ENCODE measurements around the gene CREB3L2.

The CREB3L2 gene

DNA sequence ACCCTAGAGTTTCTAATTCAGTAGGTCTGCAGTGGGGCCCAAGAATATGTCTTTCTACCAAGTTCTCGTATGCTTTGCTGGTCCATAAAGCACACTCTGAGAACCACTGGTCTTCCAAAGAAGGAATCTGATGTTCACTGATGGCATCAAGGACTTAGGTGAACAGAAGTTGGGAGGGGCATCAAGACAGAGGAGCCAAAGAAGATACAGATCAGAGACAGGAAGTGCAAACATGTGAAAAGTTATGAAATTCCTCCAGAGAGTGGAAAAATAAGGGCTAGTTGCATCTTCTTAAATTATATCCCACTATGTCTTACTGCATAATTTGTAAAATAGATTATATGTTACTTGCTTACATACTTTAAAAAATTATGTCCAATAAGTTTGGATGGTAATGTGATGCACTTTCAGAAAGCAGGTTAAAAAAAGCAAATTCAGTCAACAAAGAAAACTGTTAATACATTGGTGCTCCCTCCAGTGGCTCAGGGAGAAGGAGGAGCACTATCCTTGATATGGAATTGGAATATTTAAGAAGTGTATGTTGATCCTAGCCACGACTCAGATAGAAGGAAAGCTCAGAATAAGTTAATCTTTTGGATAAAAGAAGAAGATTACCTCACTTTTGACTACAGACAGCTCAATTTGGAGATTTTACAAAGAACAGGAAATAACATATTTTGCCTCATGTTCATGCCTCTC lies 35.8 kb downstream of the CREB3L2 start:
- Histone ChIP-seq H3K27ac (ENCODE audit: low read depth, low read length) (no peak overlapping the region), H3K4me3 (ENCODE audit: low read depth in 1 of 2, low read length in 2 of 2) (no peak overlapping the region), H3K9me3 (ENCODE audit: control insufficient read depth in 1 of 2, low read length in 2 of 2) (no peaks in the 10 kb centered on the region), H3K27me3 (ENCODE audit: control insufficient read depth in 1 of 2, insufficient read depth in 2 of 2, low read length in 2 of 2) (no peaks in the 10 kb centered on the region), H3K4me1 (ENCODE audit: control insufficient read depth in 1 of 2, insufficient read depth in 2 of 2, low read length in 2 of 2) (peaks cover 7 to 23% of the 10 kb centered on the region in 2 donors), H3K36me3 (ENCODE audit: control insufficient read depth in 1 of 2, insufficient read depth in 2 of 2, low read length in 2 of 2) (no peaks in the 10 kb centered on the region), H3K9ac (ENCODE audit: low read depth in 1 of 2, low read length in 2 of 2) (no peak overlapping the region)

DNA sequence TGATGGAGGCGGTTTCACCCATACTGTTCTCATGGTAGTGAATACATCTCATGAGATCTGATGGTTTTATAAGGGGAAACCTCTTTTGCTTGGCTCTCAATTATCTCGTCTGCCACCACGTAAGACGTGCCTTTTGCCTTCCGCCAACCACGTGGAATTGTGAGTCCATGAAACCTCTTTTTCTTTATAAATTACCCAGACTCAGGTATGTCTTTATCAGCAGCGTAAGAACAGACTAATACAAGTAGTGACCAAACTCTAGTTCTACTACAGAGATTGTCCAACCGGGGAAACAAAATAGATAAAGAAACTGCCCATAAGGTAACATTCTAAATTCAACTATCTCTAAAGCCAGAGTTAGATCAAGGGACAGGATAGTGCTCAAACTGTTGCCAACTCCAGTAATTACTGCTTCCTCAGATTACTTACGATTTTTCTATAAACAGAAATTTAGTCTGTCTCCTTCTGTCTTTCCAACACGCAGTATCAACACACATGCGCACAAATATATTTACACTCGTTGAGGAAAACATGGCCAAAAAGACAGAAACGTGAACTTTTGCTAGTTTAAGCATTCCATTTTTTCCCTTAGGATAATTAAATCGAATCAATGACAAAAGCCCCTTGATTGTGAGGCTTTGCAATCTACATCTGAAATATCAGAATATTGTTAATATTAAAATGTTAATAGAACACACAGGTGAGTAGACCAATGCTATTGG lies 36.9 kb downstream of the CREB3L2 start:
- H3K27ac ChIP-seq (ENCODE audit: low read depth, low read length) = no peak overlapping the region
- H3K4me1 ChIP-seq (ENCODE audit: control insufficient read depth in 1 of 2, insufficient read depth in 2 of 2, low read length in 2 of 2) = peaks cover 7 to 23% of the 10 kb centered on the region in 2 donors
- no peaks in the 10 kb centered on the region for H3K9me3 ChIP-seq (ENCODE audit: control insufficient read depth in 1 of 2, low read length in 2 of 2)
- H3K4me3 ChIP-seq (ENCODE audit: low read depth in 1 of 2, low read length in 2 of 2) = no peak overlapping the region
- no peak overlapping the region for H3K9ac ChIP-seq (ENCODE audit: low read depth in 1 of 2, low read length in 2 of 2)
- no peaks in the 10 kb centered on the region for H3K27me3 ChIP-seq (ENCODE audit: control insufficient read depth in 1 of 2, insufficient read depth in 2 of 2, low read length in 2 of 2)
- H3K36me3 ChIP-seq (ENCODE audit: control insufficient read depth in 1 of 2, insufficient read depth in 2 of 2, low read length in 2 of 2) = no peaks in the 10 kb centered on the region

DNA sequence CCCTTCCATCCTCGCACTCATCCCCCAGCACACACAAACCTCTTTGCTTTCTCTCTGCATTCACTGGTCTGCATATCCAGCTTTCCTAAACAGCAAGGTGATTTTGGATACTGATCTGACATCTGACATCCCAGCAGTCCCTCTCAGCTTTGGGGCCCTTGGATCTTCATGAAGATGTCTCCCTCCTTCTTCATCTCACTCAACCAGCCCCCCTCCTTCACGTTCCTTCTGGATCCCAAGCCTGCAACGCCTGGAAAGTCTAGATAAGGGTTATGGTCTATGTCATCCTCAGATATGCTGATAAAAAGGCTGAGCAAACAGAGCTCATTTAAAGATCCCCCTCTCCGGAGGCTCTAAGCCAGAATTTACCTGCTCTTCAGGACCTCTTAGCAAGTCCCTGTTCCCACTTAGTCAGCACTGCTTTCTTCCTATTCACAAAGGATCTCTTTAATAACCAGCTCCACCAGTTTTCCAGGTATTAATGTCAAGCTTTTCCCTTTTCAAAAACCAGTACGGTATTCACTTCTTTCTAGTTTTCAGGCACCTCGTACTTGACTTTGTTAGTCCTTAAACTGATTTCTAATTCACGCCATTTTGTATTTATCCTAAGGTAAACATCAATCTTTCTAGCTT lies 38.9 kb downstream of the CREB3L2 start:
- peaks cover 0 to 2% of the 10 kb centered on the region in 2 donors for H3K36me3 ChIP-seq (ENCODE audit: control insufficient read depth in 1 of 2, insufficient read depth in 2 of 2, low read length in 2 of 2)
- no peaks in the 10 kb centered on the region for H3K27me3 ChIP-seq (ENCODE audit: control insufficient read depth in 1 of 2, insufficient read depth in 2 of 2, low read length in 2 of 2)
- H3K9ac ChIP-seq (ENCODE audit: low read depth in 1 of 2, low read length in 2 of 2) = no peak overlapping the region
- no peak overlapping the region for H3K27ac ChIP-seq (ENCODE audit: low read depth, low read length)
- H3K4me1 ChIP-seq (ENCODE audit: control insufficient read depth in 1 of 2, insufficient read depth in 2 of 2, low read length in 2 of 2) = peaks cover 7 to 23% of the 10 kb centered on the region in 2 donors
- H3K4me3 ChIP-seq (ENCODE audit: low read depth in 1 of 2, low read length in 2 of 2) = no peak overlapping the region
- no peaks in the 10 kb centered on the region for H3K9me3 ChIP-seq (ENCODE audit: control insufficient read depth in 1 of 2, low read length in 2 of 2)

GRCh38 chr7:137962491-137962874 lies 39.4 kb downstream of the CREB3L2 start:
- no peaks in the 10 kb centered on the region for H3K9me3 ChIP-seq (ENCODE audit: control insufficient read depth in 1 of 2, low read length in 2 of 2)
- no peak overlapping the region for H3K4me3 ChIP-seq (ENCODE audit: low read depth in 1 of 2, low read length in 2 of 2)
- H3K27ac ChIP-seq (ENCODE audit: low read depth, low read length) = no peak overlapping the region
- H3K27me3 ChIP-seq (ENCODE audit: control insufficient read depth in 1 of 2, insufficient read depth in 2 of 2, low read length in 2 of 2) = no peaks in the 10 kb centered on the region
- H3K4me1 ChIP-seq (ENCODE audit: control insufficient read depth in 1 of 2, insufficient read depth in 2 of 2, low read length in 2 of 2) = peaks cover 3 to 19% of the 10 kb centered on the region in 2 donors
- peaks cover 0 to 2% of the 10 kb centered on the region in 2 donors for H3K36me3 ChIP-seq (ENCODE audit: control insufficient read depth in 1 of 2, insufficient read depth in 2 of 2, low read length in 2 of 2)
- H3K9ac ChIP-seq (ENCODE audit: low read depth in 1 of 2, low read length in 2 of 2) = no peak overlapping the region

- Histone ChIP-seq H3K27me3 (ENCODE audit: control insufficient read depth in 1 of 2, insufficient read depth in 2 of 2, low read length in 2 of 2) (no peaks in the 10 kb centered on the region), H3K27ac (ENCODE audit: low read depth, low read length) (no peak overlapping the region), H3K36me3 (ENCODE audit: control insufficient read depth in 1 of 2, insufficient read depth in 2 of 2, low read length in 2 of 2) (peaks cover 0 to 2% of the 10 kb centered on the region in 2 donors), H3K9ac (ENCODE audit: low read depth in 1 of 2, low read length in 2 of 2) (no peak overlapping the region), H3K4me1 (ENCODE audit: control insufficient read depth in 1 of 2, insufficient read depth in 2 of 2, low read length in 2 of 2) (peaks cover 3 to 10% of the 10 kb centered on the region in 2 donors), H3K9me3 (ENCODE audit: control insufficient read depth in 1 of 2, low read length in 2 of 2) (no peaks in the 10 kb centered on the region), H3K4me3 (ENCODE audit: low read depth in 1 of 2, low read length in 2 of 2) (no peak overlapping the region)
These were observed 40.4 kb downstream of the CREB3L2 start for GRCh38 chr7:137961200-137962177.

- Histone ChIP-seq H3K4me3 (ENCODE audit: low read depth in 1 of 2, low read length in 2 of 2) (no peak overlapping the region), H3K36me3 (ENCODE audit: control insufficient read depth in 1 of 2, insufficient read depth in 2 of 2, low read length in 2 of 2) (peaks cover 0 to 2% of the 10 kb centered on the region in 2 donors), H3K9ac (ENCODE audit: low read depth in 1 of 2, low read length in 2 of 2) (no peak overlapping the region), H3K27me3 (ENCODE audit: control insufficient read depth in 1 of 2, insufficient read depth in 2 of 2, low read length in 2 of 2) (no peaks in the 10 kb centered on the region), H3K4me1 (ENCODE audit: control insufficient read depth in 1 of 2, insufficient read depth in 2 of 2, low read length in 2 of 2) (peaks cover 0 to 3% of the 10 kb centered on the region in 2 donors), H3K9me3 (ENCODE audit: control insufficient read depth in 1 of 2, low read length in 2 of 2) (no peaks in the 10 kb centered on the region), H3K27ac (ENCODE audit: low read depth, low read length) (no peak overlapping the region)
These were observed 41.9 kb downstream of the CREB3L2 start for GRCh38 chr7:137960020-137960419.

DNA sequence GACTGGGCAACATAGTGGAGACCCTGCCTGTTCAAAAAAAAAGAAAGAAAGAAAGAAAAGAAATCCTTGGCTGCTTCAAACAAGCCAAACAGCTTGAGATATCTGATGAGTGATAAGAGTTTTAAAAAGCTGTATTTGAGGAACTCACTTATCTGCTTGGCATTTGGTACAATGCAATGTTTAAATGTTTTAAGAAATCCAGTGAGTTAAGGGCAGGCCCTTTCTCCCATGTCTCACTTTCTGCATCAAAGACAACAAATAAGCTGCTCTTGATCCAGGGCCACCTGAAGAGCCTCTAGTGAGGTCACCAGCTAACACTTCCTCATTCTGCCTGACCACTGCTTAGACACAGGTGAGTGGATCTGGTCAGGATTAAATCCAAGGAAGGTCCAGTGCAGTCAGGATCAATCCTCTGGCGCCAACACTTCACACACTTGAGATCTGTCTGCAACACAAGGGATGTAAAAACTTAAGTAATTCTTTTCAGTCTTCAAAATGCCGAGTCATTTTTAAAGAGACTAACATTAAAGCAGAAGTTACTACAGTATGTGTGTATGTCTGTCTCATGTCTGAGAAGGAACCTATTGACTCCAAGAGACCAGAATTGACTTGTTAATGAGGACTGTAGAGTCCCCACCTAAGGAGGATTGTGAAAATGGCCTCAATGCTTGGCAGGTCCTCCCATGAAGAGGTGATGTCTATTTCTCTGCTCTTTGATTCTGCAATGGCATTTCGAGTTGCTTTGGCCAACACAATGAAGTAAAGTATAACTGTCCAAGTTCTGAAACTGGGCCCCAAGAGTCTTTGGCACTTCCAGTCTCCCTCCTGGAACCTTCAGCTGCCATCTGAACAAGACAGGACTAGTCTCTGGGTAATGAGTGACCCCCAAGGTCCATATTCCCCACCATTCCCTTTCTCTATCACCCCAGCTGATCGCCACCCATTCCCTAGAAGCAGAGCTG lies 43.1 kb downstream of the CREB3L2 start:
- Histone ChIP-seq H3K27ac (ENCODE audit: low read depth, low read length) (no peak overlapping the region), H3K27me3 (ENCODE audit: control insufficient read depth in 1 of 2, insufficient read depth in 2 of 2, low read length in 2 of 2) (no peaks in the 10 kb centered on the region), H3K9ac (ENCODE audit: low read depth in 1 of 2, low read length in 2 of 2) (no peak overlapping the region), H3K9me3 (ENCODE audit: control insufficient read depth in 1 of 2, low read length in 2 of 2) (no peaks in the 10 kb centered on the region), H3K4me1 (ENCODE audit: control insufficient read depth in 1 of 2, insufficient read depth in 2 of 2, low read length in 2 of 2) (peaks cover 10 to 12% of the 10 kb centered on the region in 2 donors), H3K4me3 (ENCODE audit: low read depth in 1 of 2, low read length in 2 of 2) (no peak overlapping the region), H3K36me3 (ENCODE audit: control insufficient read depth in 1 of 2, insufficient read depth in 2 of 2, low read length in 2 of 2) (peaks cover 0 to 2% of the 10 kb centered on the region in 2 donors)

DNA sequence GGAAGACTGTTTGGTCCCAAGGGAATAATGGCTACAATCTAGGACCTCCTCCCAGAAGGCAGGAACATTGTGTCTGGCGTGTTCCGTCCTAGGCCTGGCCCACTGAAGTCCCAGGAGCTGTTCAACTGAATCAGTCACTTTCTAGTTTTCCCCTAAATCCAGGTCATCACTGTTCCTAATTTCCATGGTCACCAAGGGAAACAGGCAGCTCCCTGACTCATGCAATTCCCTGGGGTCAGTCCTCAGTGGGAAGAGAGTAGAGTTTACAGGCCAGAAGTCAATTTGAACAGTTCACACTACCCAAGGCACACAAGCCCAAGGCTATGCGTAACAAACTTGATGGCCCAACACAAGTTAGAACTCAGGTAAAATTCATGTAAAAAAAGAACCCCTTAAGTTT lies 44.0 kb downstream of the CREB3L2 start:
- Histone ChIP-seq H3K4me1 (ENCODE audit: control insufficient read depth in 1 of 2, insufficient read depth in 2 of 2, low read length in 2 of 2) (peaks cover 19 to 20% of the 10 kb centered on the region in 2 donors), H3K9ac (ENCODE audit: low read depth in 1 of 2, low read length in 2 of 2) (no peak overlapping the region), H3K27ac (ENCODE audit: low read depth, low read length) (no peak overlapping the region)

DNA sequence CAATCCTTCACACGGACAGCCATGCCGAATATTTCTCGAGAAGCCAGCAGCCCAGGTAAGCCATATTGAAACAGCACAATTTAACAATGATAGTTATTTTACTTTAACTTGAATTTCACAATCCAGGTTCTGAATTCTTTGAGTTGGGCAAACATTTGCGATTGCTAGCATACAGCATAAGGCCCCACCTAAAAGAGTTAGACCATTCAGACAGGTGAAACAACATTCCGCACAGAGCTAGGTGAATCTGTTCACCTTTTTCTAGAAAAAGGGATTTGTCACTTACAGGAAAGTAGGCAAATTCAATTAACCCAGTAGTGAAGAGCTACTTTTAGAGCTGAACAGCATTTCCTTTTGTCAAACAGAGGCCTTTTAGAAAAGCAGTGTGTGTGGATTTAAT lies 45.3 kb downstream of the CREB3L2 start:
- no peak overlapping the region for H3K9ac ChIP-seq (ENCODE audit: low read depth in 1 of 2, low read length in 2 of 2)

More for the DNA sequence above, 44.0 kb downstream of the CREB3L2 start:
- Histone ChIP-seq H3K36me3 (ENCODE audit: control insufficient read depth in 1 of 2, insufficient read depth in 2 of 2, low read length in 2 of 2) (peaks cover 0 to 2% of the 10 kb centered on the region in 2 donors), H3K9me3 (ENCODE audit: control insufficient read depth in 1 of 2, low read length in 2 of 2) (no peaks in the 10 kb centered on the region), H3K27me3 (ENCODE audit: control insufficient read depth in 1 of 2, insufficient read depth in 2 of 2, low read length in 2 of 2) (no peaks in the 10 kb centered on the region), H3K4me3 (ENCODE audit: low read depth in 1 of 2, low read length in 2 of 2) (no peak overlapping the region)

More for the DNA sequence above, 45.3 kb downstream of the CREB3L2 start:
- no peak overlapping the region for H3K4me3 ChIP-seq (ENCODE audit: low read depth in 1 of 2, low read length in 2 of 2)
- peaks cover 29 to 33% of the 10 kb centered on the region in 2 donors for H3K4me1 ChIP-seq (ENCODE audit: control insufficient read depth in 1 of 2, insufficient read depth in 2 of 2, low read length in 2 of 2)
- H3K36me3 ChIP-seq (ENCODE audit: control insufficient read depth in 1 of 2, insufficient read depth in 2 of 2, low read length in 2 of 2) = peaks cover 0 to 2% of the 10 kb centered on the region in 2 donors
- H3K9me3 ChIP-seq (ENCODE audit: control insufficient read depth in 1 of 2, low read length in 2 of 2) = no peaks in the 10 kb centered on the region
- H3K27me3 ChIP-seq (ENCODE audit: control insufficient read depth in 1 of 2, insufficient read depth in 2 of 2, low read length in 2 of 2) = no peaks in the 10 kb centered on the region
- H3K27ac ChIP-seq (ENCODE audit: low read depth, low read length) = no peak overlapping the region

Measured in duodenal mucosa (tissue), 2 donors.